Umbilical cord (tissue), 2 donors: ENCODE results near the gene SUGP2. TPM values are rescaled to one million over a fixed set of nuclear protein-coding genes. Genes with fewer than 3 reads are reported as not detected.
"Not testable (repeated sequence)": the region's sequence is repeated elsewhere in the genome, so short reads cannot be mapped to it uniquely, and the experiment has no call there.

ENCODE experiments used
- DNase-seq: peaks from one replicate; pipeline ENCODE4 v3.0.0-alpha.2; 2015; ENCODE audit warnings: low spot score
- total RNA-seq: library from RNA; depleted of rRNA; stranded (reverse); fragments of >200 nt; gene quantifications from one replicate; pipeline ENCODE4 v1.2.3, GENCODE V29; 2014; ENCODE audit warnings: low replicate concordance; ENCODE audit not compliant: insufficient read depth

Gene SUGP2
- total RNA-seq, 1 donor from 2014 or later = 32.7 TPM

DNA sequence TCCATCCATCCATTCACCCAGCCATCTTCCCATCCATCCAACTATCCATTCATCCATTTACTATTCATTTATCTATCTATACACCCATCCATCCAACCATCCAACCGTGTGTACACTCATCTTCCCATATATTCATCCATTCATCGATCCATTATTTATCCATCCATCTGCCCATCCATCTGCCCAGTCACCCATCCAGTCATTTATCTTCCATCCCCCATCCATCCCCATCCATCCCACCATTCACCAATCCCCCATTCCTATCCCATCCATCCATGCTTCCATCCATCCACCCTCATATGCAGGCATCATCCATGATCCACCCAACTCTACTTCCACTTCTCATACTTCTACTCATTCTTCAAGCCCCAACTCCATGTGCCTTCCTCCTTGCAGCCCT lies 78.3 kb downstream of the SUGP2 start:
- DNase-seq = no peak

DNA sequence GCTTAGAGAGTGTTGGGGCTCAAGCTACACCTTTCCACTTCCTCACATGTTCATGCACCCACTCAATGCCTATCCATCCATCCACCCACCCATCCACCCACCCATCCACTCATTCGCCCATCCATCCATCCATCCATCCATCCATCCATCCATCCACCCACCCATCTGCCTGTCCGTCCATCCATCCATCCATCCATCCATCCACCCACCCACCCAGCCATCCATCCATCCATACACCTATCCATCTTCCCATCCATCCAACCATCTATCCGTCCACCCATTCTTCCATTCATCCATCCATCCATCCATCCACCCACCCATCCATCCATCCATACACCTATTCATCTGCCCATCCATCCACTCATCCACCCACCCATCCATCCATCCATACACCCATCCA lies 79.2 kb downstream of the SUGP2 start:
- DNase-seq = no peak

DNA sequence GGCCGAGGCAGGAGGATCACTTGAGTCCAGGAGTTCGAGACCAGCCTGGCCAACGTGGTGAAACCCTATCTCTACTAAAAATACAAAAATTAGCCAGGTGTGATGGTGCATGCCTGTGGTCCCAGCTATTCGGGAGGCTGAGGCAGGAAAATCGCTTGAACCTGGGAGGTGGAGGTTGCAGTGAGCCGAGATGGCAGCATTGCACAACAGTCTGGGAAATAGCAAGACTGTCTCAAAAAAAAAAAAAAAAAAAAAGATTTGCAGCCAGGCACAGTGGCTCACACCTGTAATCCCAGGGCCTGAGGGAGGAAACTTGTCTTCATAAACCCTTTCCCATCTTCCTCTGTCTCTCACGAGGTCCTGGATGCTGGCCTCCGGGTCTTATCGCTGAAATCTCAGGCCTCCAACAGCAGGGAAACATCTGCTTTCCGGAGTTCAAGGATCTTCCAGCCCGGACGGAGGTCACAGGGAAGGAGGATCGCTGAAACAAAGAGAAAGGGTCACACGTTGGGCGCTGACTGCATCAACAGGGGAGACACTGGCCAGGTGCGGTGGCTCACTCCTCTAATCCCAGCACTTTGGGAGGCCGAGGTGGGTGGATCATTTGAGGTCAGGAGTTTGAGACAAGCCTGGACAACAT lies 80.8 kb downstream of the SUGP2 start:
- DNase-seq = not testable (repeated sequence)

GRCh38 chr19:18951721-18952281 lies 81.5 kb downstream of the SUGP2 start:
- no peak for DNase-seq

DNA sequence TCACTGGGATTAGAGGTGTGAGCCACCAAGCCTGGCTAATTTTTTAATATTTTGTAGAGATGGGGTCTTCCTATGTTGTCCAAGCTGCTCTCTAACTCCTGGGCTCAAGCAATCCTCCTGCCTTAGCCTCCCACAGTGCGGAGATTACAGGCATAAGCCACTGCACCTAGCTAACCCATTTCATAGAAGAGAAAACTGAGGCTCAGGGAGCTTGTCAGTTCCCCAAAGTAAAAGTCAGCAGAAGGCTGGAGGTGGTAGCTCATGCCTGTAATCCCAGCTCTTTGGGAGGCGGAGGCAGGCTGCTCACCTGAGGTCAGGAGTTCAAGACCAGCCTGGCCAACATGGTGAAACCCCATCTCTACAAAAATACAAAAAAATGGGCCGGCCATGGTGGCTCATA lies 83.5 kb downstream of the SUGP2 start:
- DNase-seq = no peak

GRCh38 chr19:18948976-18949356 lies 84.4 kb downstream of the SUGP2 start:
- DNase-seq = no peak

DNA sequence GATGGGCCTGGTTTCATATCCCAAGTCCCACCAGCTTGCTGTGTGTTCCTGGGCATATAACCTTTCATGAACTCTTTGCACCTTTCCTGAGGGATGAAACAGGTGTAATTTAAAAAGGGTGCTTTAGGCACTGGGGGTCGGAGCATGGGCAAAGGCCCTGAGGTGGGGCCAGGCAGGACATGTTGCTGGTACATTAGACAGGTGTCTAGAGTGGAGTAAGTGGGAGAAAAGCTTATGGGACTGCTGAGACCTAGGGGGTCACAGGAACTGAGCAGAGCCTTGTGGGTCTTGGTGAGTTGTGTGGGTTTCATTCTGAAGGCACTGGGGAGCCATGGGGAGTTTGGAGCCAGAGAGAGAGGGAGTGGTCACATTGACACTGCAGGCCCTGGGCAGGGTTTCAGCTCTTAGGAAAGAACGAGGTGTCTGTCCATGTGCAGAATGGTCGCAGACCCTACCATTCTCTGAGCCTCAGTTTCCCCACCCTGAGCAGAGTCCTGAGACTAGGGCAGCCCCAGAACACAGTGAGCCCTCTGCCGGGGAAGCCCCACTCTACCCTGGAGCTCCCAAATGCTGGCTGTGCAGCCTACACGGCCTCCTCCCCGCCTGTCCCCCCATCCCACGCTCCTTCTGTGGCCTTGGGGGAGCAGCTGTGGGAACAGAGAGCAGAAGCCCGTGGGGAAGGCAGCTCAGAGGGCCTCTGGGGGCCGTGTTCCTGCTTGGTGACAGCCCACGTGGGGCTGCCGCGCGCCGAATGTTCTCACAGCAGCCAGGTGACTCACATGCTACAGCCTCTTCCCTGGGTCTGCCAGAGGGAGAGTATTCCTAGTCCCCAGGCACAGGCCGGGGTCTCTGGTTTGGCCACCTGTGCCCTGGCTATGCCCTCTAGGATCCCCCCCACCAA lies 85.0 kb downstream of the SUGP2 start:
- DNase-seq = no peak

- DNase-seq = no peak
These were observed 86.4 kb downstream of the SUGP2 start for GRCh38 chr19:18946918-18947317.

DNA sequence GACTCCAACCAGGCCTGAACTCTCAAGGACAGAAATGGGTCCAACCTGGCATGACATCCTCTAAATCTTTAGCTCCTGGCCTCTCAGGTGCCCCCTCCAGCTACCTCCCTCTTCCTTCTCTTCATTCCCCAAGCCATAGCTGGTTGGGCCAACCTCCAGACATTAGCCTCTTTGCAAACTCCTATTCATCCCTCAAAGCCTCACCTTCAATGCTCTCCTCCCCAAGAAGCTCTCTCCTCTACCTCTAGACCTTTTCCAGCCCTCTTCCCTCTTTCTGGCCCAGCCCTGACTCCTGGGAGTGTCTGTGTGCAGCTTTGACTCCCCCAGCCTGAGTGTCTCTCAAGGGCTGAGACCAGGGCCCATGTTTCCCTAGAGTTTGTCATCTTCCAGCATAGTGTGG lies 87.0 kb downstream of the SUGP2 start:
- no peak for DNase-seq

- no peak for DNase-seq
These were observed 88.0 kb downstream of the SUGP2 start for GRCh38 chr19:18945297-18945696.

DNA sequence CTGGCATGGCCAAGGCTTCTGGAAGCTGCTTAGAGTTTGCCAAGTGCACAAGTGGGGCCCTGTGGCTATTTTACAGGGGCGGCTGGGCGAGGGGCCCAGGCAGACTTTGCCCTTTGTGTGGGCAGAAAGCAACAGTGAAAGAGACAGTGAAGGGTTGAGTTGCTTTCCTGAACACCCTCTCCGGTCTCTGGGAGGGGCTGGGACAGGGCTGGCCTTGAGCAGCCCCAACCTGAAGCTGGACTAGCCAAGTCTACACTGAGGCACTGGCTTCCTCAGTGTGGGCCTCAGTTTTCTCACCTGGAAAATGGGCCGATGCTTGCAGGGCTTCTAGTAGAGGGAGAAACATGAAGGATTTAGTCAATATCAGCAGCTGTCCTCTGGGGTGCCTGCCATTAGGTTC lies 89.9 kb downstream of the SUGP2 start:
- no peak for DNase-seq

- DNase-seq = no peak
These were observed 90.6 kb downstream of the SUGP2 start for GRCh38 chr19:18942692-18943091.

DNA sequence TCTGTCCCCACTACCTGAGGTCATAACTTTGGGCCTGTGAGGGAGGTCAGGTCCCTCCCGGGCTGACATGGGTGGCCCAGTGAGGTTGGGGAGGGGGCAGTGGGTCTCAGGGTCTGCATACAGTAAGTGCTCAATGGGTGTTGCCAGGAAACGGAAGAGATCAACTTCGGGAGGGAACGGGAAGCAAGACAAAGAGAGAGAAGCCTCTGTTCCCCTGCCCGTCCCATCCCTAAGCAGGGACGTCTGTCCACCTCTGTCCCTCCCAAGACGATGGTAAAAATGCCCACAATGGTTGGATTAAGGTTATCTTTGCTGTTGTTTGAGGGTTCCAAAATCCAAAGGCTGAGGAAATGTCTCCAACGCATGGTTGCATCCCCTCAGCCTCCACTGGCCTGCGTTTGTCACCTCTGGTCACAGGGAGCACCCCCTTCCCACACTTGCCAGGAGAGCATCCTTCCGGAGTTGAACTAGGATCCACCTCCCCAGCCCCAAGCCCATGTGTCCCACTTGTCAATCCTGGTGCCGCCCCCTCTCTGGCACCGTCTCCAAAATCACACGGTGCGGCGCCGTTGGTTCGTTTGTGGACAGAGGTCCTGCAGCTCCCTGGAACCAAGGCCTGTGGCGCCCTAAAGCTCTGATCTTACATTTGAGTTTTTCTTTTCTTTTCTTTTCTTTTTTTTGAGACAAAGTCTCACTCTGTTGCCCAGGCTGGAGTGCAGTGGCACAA lies 91.5 kb downstream of the SUGP2 start:
- no peak for DNase-seq

Other genes with a start within 250 kb of the SUGP2 start
- 162 TPM for gene COMP, start 242.2 kb downstream of the SUGP2 start, total RNA-seq
- 47.7 TPM for gene UPF1, start 201.6 kb downstream of the SUGP2 start, total RNA-seq
- gene CERS1, start 137.4 kb downstream of the SUGP2 start, total RNA-seq = not detected
- gene COPE, start 114.1 kb downstream of the SUGP2 start, total RNA-seq = 77.0 TPM
- 39.5 TPM for gene DDX49, start 113.8 kb downstream of the SUGP2 start, total RNA-seq
- 31.3 TPM for gene HOMER3, start 92.3 kb downstream of the SUGP2 start, total RNA-seq
- 19.3 TPM for gene ARMC6, start 86 bp upstream of the SUGP2 start, total RNA-seq
- gene SLC25A42, start 30.5 kb upstream of the SUGP2 start, total RNA-seq = 13.2 TPM
- gene TMEM161A, start 105.0 kb upstream of the SUGP2 start, total RNA-seq = 6.7 TPM
- gene MEF2B, start 136.7 kb upstream of the SUGP2 start, total RNA-seq = 0.72 TPM
- 15.4 TPM for gene BORCS8, start 158.6 kb upstream of the SUGP2 start, total RNA-seq
- 42.9 TPM for gene RFXANK, start 158.7 kb upstream of the SUGP2 start, total RNA-seq
- gene NR2C2AP, start 169.9 kb upstream of the SUGP2 start, total RNA-seq = 4.8 TPM
- gene NCAN, start 178.4 kb upstream of the SUGP2 start, total RNA-seq = 0.72 TPM
- gene TM6SF2, start 239.8 kb upstream of the SUGP2 start, total RNA-seq = 10.8 TPM